Inflammatory macrophage treated with lipopolysaccharide for 1 hour (primary cell): ENCODE measurements around the gene RHNO1.
"Not testable (repeated sequence)": the region's sequence is repeated elsewhere in the genome, so short reads cannot be mapped to it uniquely, and the experiment has no call there.

Source experiments
- DNase-seq, 2 donors: peaks; one replicate each; pipeline ENCODE4 v3.0.0-alpha.2; 2020 to 2022

RHNO1 gene

DNA sequence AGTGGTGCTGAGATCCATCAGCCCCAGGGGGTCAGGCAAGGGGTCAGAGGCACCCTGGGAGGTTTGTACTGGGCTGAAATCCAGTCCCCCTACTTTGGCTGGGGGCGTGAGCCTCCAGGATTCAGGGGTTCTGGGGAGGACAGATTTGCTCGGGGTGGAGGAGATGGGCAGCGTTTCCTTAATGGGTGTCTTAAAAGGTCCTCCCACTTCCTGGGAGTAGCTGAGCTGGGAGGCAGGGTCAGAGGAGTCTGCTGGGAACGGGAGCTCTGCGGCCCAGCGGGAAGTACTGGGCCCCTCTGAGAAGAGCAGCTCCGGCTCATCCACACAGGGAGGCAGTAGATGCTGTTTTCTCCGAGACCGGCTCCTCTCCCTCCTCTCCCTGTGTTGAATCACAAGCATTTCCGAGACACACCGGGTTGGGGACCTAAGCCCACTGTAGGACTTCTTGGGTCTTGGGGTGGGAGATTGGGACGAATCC is 18.0 kb upstream of the RHNO1 start:
- no peak for DNase-seq

DNA sequence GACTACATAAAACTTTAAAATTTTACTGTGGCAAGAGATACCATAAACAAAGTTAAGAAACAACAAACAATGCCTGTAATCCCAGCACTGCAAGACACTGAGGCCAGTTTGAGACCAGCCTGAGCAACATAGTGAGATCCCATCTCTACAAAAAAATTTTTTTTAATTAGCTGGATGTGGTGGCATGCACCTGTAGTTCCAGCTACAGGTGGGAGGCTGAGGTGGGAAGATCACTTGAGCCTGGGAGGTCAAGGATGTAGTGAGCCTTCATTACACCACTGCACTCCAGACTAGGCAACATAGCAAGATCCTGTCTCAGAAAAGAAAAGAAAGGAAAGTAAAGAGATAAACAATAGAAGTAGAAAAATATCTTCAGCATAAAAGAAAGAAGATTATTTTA is 16.9 kb upstream of the RHNO1 start:
- no peak for DNase-seq

DNA sequence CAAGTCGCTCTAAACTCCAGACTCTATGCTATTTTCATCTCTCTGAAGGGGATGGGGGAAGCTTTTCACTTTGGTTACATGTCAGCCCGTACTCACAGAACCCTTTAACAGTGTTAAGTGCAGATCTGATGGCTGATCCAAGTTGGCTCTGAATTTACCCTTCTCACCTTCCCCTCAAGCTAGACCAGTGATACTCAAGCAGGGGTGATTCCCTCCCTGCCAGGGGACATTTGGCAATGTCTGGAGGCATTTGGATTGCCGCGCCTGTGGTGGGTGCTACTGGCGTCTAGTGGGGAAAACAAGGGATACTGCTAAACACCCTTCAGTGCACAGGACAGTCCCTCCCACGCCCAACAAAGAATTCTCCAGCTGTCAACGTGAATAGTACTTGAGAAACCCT is 14.1 kb upstream of the RHNO1 start:
- DNase-seq, result no peak

DNA sequence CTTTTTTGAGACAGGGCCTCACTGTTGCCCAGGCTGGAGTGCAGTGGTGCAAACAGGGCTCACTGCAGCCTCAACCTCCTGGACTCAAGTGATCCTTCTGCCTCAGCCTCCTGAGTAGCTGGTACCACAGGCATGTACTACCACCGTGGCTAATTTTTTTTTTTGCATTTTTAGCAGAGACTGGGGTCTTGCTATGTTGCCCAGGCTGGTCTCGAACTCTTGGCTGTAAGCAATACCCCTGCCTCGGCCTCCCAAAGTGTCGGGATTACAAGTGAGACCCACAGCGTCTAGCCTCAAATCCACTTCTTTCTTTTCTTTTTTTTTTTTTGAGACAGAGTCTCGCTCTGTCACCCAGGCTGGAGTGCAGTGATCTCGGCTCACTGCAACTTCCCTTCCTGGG is 13.6 kb upstream of the RHNO1 start:
- not testable (repeated sequence) for DNase-seq

DNA sequence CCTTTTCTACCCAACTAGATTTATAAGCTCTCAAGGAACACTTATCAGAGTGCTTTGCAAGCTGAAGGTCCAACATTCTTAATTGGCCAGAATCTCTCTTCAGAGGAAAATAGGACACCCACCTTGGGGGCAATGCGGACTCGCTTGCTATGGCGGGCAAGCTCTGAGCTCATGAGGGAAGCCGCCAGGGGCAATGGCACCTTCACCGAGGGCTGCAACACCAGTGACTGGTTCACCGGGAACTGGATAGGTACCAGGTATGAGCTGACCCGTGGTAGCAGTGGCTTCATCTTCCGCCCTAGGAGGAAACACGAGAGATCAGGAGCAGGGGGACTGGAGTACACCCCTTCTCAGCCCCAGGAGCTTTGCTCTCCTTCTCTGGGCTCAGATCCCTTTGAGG is 12.8 kb upstream of the RHNO1 start:
- DNase-seq, result no peak

DNA sequence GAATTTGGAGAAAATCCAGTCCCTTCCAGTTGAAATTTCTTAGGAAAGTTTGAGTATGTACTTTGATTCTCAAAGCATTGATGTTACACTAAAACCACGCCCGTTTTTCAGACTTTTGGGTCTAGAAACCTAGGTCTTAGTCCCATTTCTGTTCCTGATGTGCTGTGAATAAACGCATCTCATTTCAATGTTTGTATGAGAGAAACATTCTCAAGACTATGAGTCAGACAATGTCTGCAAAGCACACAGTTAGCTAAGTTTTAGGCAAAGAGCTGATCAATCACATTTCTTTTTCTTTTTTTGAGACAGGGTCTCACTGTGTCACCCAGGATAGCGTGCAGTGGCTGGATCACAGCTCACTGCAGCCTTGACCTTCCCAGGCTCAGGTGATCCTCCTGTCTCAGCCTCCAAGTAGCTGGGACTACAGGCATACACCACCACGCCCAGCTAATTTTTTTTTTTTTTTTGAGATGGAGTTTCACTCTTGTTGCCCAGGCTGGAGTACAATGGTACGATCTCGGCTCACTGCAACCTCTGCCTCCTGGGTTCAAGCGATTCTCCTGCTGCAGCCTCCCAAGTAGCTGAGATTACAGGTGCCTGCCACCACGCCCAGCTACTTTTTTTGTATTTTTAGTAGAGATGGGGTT is 7.9 kb upstream of the RHNO1 start:
- not testable (repeated sequence) for DNase-seq

DNA sequence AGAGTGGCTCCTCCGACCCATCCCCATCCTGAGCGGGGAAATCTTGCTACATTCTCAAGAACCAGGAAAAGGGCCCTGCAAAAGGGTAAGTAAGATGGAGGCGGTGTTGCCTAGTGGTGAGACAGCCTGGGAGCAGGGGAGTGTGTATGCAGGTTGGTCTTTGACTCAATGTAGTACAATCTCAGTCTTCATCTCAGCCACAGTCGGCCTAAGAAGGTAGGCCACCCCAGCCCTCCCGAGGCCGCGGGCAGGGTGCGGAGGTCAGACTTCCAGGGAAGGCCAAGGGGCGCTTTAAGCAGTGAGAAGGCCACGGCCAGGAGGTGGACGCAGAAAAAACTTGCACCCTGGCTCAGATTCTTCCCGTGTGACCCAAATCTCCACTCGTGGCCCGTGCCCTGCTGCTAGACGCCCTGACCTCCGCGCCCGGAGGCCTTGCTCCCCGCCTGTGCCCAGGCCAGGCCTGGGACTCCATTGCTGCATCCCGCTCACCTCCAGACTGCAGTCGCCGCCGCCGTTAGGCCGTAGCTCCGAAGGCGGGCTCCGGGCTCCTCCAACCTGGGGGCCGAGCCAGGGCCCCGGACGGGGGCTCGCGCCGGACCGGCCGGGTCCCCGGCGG is 484 bp upstream of the RHNO1 start:
- peak in 1 of 2 donors; percentile 11 for DNase-seq

DNA sequence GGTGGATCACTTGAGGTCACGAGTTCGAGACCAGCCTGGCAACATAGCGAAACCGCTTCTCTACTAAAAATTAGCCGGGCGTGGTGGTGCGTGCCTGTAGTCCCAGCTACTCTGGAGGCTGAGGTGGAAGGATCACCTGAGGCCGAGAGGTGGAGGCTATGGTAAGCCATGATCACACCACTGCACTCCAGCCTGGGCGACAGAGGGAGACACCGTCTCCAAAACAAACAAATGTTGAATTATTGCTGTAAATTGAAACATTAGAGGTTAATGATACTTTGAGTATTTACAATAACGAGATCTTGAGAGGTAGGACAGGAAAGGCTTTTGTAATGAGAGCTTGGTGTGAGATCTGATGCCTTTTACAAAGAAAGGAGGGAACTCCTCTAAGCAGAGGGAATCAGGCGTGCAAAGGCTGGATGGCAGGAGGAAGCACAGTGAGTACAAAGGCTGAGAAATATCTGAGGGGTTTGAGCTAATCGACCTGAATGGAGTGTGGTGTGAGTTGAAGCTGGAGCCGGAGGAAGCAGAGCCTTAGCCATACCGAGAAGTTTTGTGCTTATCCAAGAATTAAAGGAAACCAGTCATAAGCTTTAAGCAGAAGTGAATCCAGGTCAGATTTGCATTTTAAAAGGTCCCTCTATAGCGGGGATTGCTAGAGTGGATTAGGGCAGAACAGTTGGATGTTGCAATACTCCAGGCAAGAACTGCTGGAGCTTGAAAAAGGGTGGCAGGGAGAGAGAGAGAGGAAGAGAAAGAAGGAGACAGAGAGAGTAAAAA is 1.1 kb downstream of the RHNO1 start:
- DNase-seq, result peak; percentile 88 to 91

DNA sequence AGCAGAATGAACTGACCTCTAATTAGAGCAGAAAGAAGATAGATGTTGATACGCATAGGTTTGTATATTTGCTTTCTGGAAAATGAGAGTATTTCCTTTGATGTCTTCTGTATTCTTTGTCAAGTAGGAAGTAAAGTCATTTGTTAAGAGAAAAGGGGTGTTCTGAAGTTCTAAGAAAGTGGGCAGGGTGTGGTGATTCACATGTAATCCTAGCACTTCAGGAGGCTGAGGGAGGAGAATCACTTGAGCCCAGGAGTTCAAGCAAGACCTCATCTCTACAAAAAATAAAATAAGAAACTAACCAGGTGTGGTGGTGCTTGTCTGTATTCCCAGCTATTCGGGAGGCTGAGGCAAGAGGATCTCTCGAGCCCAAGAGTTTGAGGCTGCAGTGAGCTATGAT is 2.8 kb downstream of the RHNO1 start:
- DNase-seq, result no peak

DNA sequence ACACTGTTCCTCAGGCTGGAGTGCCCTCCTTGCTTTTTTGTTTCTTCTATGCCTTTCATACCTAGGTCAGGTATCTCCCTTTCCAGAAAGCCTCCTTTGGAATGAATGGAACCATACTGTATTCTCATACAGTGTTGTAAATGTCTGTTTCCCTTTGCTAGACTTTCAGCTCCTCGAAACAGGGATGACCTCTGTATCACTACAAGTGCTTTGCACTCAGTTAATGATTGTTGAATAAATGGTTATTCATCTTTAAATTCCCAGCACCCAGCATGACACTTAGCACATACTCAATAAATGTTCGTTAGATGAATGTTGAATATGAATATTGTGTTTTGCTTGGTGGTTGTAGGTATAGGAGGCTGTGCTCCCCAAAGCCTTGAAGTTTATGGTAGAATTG is 7.8 kb downstream of the RHNO1 start:
- no peak for DNase-seq

DNA sequence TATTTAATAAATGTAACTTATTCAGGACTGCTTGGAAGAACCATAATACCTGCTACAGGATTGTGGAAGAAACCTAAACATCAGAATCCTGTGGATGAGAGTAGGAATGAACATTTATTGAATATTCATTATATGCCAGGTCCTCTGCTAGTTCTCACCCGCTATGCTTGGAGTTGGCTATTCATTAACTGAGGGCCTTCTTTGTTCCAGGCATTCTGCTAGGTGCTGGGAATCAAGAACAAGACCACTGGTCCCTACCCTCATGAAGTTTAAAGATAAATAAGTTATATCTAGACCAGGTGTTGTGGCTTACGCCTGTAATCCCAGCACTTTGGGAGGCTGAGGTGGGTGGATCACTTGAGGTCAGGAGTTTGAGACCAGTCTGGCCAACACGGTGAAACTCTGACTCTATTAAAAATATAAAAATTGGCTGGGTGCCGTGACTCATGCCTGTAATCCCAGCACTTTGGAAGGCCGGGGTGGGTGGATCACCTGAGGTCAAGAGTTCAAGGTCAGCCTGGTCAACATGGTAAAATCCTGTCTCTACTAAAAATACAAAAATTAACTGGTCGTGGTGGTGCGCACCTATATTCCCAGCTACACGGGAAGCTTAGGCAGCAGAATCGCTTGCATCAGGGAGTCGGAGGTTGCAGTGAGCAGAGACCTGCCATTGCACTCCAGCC is 9.9 kb downstream of the RHNO1 start:
- no peak for DNase-seq

DNA sequence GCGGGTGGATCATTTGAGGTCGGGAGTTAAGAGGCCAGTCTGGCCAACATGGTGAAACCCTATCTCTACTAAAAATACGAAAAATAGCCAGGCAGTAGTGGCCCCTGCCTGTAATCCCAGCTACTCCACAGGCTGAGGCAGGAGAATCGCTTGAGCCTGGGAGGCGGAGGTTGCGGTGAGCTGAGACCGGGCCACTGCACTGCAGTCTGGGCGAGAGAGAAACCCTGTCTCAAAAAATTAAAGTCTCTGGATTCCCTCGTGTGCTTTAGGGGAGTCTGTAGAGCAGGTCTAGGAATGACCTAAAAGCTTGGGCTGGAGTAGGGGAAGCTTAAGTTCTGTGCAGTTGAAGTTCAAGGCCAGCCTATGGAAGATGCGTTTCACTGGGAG is 13.0 kb downstream of the RHNO1 start:
- DNase-seq, result no peak

DNA sequence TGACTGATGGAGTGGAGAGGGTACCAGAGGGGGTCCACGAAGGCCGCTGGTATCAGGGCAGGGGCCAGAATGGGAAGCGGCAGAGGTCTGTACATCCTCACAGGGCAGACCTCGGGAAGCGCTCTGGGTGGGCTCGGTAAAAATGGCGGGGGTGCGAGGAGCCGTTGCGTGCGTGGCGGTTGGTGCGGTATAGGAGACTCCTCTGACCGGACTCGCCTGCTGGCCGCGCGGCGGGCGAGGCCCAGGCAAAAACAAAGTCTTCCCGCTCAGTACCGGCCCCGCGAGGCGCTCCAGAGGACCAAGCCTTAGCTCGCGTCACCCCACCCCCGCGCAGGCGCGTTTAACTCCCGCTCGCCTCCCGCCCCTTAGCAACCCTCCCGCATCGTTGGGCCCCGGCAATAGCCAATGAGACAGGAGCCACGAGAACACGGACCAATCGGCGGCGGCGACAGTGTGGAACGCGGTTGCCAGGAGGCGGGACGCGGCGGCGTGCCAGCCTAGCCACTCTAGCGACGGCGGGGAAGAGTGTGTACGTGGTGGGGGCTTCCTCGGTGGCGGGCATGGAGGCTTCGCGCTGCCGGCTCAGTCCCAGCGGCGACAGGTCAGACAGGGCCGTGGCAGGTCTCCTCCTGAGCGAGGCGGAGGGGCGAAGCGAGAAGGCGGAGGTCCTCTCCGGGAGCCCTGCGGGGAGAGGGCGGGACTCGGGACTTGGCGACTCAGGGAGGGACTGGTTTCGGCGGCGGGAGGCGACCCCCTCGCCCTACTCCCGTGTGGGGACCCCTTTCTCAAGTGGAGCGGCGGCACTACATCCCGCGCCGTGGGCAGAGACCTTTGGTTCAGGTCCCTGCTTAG is 13.6 kb downstream of the RHNO1 start, which contains the start of gene TULP3:
TSS of gene TULP3 (plus strand) at position 504 of the 852 bp plus-strand sequence. CDS start at position 561, 57 bp downstream.
- DNase-seq, result peak; percentile 93 to 98

DNA sequence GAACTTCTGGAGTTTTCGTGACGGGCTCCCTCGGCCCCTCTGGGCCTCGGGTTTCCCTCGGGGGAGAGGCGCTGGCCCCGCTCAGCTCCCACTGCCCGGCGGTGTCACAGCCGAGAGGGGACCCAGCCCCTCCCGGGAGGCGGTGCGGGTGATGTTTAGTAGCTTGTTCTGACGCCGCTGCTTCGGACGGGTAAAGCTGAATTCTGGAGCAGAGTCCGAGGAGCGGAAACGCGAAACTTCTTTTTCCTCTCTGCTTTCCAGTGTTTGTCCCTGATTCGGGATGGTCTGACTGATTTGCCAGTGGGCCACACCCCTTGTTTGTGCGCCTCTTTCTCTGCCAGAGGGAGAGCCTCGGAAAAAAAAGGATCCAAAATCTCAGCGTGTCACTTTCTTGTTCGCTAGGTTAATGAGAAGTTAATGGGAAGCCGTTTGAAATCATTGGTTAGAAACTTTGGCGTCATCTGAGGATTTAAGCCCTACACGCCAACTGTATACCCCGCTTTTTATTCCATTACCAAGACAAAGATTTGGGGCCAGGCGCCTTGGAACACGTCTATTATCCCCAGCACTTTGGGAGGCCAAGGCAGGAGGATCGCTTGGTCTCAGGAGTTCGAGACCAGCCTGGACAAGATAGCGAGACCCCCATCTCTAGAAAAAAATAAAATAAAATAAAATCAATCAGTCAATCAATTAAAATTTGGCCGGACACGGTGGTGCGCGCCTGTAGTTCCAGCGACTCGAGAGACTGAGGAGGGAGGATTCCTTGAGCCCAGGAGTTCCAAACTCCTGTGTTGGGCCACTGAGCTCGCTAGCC is 14.4 kb downstream of the RHNO1 start:
- peak; percentile 8 to 15 for DNase-seq

DNA sequence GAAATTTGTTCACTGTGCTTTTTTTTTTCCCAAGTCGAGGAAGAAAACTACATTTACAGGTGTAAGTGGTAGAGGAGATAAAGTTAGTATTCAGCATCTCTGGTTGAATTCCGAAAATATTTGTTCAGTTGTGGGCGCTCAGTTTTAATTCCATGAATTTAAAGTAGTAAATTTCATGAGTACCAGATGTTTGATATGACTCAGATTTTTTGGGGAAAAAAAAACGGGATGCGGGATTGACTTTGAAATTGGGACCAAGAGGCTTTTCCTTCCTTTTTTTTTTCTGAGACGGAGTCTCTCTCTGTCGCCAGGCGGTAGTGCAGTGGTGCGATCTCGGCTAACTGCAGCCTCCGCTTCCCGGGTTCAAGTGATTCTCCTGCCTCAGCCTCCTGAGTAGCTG is 15.2 kb downstream of the RHNO1 start:
- DNase-seq, result no peak

DNA sequence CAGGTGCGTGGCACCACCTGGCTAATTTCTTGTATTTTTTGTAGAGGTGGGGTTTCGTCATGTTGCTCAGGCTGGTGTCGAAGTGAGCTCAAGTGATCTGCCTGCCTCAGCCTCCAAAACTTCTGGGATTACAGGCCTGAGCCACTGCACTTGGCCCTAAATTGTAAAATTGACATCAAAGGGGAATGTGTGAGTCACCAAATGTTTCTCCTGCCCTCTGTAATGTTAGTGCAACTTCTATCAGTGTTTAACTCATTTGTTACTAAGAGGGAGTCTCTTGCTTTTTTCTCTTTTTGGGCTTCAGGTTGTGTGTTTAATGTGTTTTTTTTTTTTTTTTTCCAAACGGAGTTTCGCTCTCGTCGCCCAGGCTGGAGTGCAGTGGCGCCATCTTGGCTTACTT is 16.0 kb downstream of the RHNO1 start:
- no peak for DNase-seq

DNA sequence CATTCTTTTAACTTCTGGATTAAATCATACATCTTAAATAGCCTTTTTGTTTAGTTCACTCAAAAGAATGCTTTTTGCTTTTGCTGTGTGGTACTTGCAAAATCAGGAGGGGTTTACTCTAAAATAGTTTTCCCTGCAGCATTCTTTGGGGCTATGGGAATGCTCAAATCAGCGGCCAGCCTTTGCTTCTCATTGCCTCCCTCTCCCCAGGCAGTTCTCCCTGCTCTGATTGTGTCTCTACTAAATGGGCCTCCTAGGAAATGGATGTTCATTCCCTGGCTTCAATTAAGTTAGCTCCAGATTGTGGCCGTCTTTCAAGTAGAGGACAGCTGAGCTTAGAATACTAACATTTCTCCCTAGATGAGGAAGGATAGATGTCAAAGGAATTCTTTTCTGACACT is 18.0 kb downstream of the RHNO1 start:
- no peak for DNase-seq

DNA sequence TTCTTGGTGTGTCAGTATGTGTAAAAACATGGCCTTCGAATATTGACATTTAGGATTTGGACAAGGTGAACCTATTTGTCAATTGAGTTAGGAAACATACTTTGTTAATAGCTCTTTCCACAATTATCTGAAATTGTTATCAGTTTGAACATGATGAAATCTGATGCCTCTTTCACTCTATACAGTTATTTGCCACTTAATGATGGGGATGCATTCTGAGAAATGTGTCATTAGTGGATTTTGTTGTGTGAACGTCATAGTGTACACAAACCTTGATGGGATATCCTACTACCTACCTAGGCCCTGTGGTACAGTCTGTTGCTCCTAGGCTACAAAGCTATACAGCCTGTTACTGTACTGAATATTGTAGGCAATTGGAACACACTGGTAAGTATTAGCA is 18.5 kb downstream of the RHNO1 start:
- DNase-seq, result no peak

DNA sequence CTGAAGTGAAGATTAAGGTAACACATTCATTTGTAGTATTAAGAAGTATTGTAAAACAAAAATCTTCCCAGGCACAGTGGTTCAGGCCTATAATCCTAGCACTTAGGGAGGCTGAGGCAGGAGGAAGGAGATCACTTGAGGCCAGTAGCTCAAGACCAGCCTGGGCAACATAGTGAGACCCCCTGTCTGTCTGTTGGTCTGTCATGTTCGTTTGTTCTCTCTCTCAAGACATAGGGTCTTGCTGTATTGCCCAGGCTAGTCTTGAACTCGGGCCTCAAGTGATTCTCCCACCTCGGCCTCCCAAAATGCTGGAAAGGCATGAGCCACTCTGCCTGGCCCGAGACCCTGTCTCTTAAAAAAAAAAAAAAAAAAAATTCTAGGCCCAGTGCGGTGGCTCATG is 20.4 kb downstream of the RHNO1 start:
- DNase-seq, result no peak

DNA sequence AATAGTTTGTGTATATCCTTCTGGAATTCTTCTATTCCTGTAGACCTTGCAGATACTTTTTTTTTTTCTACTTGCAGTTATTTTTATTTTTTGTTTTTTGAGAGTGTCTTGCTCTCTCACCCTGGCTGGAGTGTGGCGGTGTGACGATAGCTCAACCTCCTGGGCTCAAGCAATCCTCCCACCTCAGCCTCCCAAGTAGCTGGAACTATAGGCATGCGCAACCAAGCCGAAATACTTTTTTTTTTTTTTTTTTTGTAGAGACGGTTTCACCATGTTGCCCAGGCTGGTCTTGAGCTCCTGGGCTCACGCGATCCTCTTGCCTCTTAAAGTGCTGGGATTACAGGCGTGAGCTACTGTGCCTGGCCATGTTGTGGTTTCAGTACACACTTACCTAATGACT is 23.6 kb downstream of the RHNO1 start:
- DNase-seq, result no peak

DNA sequence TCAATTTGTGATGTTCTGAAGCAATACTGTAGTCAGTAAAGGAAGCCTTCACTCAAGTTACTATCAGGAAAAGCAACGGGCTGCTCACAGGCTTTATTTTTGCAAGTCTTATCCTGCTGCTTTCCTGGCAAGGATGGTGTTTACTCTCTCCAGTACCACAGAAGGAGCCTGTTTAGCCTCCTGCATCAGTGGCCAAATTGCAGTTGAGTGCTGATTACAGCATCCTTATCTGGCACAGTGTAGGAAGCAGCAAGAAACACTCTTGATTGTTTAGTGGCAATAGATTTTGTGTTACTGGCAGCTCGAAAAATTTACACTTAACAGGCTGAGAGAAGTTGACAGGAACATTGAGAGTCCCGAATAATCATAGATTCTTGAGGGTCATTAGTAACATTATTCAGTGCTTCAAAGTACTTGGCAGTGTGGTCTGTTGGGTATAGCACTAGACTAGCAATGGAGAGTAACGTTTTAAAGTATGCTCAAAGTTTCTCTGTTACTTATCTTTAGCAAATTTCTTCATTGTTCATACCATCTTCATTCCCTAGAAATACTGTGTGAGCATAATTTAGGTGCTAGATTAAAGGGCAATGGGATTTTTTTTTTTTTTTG is 25.4 kb downstream of the RHNO1 start:
- DNase-seq, result no peak
